GM12872 (cell line): ENCODE data around the gene MAN2A1.

Experiments
- TF ChIP-seq, protein P1 (sequence below): IDR thresholded peaks from 3 replicates; pipeline ENCODE4 v1.5.1; 2011; ENCODE audit warnings: low read depth, mild to moderate bottlenecking, low read length, moderate library complexity; ENCODE audit not compliant: insufficient read depth

The MAN2A1 gene

DNA sequence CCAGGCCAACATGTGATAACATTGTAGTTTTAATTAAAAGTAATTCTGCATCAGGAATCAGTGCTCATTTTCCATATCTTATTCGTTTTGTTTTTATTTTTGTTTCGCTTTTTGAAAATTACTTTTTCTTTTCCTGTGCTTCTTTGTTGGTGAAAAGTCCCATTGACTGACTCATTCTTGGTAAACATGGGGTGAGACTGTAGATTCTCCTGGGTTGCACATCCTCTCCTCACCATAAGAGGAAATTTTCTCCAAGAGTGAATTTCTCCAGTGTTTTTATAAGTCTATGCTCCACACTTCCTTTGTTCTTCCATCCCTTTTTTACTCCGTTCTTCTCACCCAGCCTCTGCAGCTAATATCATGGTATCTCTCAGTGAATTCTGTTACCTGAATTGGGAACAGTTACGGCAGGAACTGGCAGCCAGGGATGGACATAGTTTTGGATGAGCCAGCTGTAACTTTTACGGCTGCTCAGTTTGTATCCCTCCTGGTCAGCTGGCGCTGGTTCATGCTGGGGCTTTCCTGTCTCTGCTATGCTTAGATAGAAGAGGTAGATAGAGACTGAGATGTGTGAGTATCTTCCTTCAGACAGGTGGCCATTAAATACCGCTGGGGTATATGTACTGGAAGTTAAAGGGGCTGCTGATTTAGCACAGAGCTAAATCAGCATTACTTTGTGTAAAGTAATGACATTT is 80.0 kb downstream of the MAN2A1 start:
- TF ChIP-seq, protein P1, sequence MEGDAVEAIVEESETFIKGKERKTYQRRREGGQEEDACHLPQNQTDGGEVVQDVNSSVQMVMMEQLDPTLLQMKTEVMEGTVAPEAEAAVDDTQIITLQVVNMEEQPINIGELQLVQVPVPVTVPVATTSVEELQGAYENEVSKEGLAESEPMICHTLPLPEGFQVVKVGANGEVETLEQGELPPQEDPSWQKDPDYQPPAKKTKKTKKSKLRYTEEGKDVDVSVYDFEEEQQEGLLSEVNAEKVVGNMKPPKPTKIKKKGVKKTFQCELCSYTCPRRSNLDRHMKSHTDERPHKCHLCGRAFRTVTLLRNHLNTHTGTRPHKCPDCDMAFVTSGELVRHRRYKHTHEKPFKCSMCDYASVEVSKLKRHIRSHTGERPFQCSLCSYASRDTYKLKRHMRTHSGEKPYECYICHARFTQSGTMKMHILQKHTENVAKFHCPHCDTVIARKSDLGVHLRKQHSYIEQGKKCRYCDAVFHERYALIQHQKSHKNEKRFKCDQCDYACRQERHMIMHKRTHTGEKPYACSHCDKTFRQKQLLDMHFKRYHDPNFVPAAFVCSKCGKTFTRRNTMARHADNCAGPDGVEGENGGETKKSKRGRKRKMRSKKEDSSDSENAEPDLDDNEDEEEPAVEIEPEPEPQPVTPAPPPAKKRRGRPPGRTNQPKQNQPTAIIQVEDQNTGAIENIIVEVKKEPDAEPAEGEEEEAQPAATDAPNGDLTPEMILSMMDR: no peak

DNA sequence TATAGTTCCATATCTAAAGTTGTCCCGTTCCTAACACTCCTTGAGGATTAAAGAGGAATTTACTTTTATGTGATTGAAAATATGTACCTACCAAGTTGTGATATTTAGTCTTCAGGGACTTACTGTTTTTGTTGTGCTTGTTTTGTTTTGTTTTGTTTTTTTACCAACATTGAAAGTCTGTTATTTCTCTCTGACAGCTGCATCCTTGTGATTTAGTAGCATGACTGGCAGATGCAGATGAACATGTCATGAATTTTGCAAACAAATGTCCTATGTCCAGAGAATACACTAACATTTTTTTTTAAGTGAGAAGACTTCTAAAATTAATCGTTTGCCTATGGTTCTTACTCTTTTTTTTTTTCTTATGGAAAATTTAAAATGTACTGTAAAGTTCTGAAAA is 85.4 kb downstream of the MAN2A1 start:
- TF ChIP-seq, protein P1: no peak

DNA sequence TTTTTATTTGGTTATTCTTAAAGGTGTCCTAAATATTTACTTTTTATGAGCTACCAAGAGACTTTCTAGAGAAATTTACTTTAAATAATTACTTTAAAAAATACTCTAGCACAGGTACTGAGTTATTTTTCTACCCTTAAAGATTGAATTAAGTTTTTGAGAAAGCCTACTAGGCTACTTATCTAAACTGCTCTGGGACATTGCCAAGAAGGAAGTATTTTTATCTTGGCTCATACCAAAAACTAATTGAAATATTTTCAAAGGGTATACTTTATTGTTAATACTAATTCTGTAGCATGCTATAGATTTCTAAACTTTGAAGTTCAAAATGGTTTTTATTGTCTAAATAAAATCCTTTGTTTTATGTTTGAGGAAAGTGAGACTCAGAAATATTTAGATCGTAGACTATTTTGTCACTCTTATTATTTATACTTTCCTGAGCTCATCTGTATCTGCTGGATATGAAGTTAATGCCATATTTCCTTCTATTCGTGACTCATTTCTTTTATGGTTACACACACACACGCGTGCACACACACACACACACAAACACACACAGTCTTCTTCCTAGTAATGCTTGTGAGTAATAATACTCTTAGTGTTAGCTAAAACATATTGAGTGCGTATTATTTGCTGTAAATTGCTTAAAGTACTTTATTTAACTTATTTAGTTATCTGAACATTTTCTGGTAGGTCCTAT is 89.5 kb downstream of the MAN2A1 start:
- TF ChIP-seq, protein P1: no peak

DNA sequence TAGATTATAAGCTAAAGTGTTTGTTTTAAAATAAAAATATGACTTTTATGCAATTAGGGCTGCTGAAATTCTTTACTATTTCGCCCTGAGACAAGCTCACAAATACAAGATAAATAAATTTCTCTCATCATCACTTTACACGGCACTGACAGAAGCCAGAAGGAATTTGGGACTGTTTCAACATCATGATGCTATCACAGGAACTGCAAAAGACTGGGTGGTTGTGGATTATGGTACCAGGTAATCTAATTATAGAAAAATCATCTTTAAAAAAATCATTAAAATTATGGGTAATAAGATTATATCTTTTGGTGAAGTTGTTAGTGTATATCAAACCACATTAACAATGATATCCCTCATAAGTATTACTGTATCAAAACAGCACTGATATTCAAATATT is 95.0 kb downstream of the MAN2A1 start:
- TF ChIP-seq, protein P1: no peak

DNA sequence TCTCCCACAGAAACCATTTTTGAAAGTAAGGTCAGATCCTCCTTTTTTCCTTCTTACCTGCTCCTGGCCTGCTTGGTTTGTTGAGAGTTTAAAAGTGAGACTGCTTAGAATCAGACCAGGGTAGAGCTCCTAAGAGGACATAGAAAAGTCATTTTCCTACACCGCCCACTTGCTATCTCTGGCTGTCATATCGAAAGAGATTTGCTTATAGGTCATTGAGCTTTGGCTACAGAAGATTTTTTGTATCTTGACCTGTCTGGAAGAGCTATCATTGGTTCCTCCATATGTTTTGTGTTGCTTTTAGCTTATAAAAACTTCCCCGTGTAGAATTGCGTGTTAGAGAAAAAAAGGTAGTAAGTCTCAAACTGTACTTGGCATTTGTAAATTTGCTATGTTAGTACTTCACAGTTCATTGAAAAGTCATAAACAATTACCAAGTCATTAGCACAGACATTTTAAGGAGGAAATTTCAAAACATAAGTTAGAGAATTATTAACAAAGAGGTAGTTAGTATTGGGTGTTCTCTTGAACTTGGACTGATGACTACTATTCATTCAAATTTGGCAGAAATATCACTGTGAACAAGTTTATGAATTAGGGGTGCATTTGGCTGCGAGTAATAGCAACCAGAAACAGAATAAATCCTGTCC is 96.6 kb downstream of the MAN2A1 start:
- TF ChIP-seq, protein P1: no peak

DNA sequence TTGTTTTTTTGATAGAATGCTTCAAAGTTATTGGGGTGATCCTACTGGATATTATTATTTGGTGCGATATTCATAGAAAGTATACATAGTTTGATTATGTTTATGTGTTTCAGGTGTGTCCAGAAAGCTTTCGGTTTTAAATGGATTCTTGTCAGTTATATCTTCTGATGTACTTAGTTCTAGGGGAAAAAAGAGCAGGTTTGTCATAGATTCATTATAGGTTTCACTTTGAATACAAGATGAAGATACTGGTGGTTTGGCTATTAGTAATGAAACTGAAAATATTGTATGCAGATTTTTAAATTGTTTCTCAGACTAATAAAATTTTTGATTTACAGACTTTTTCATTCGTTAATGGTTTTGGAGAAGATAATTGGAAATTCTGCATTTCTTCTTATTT is 98.9 kb downstream of the MAN2A1 start:
- TF ChIP-seq, protein P1: no peak

DNA sequence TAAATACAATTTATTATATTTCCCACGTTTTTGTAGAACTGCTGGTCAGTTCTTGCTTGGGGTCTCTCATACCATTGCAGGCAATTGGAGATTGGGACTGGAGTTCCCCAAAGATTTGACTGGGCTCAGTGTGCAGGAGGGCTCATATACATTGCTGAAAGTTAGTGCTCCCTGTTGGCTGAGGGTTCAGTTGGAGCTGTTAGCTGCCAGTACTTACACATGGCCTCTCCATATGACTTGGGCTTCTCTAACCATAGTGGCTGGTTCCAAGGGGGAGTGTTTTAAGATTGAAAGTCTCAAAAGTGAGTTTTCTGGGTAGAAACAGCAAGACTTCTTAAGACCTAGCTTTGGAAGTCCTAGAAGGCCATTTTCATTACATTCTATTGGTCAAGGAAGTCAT is 102.9 kb downstream of the MAN2A1 start:
- TF ChIP-seq, protein P1: no peak
